GM18502 (cell line): ENCODE results near the gene GPATCH3.
"Not testable (repeated sequence)": the region's sequence is repeated elsewhere in the genome, so short reads cannot be mapped to it uniquely, and the experiment has no call there.

ENCODE experiments used
- ATAC-seq: cut with Tn5 transposase; IDR thresholded peaks from one replicate; pipeline ENCODE4 v1.9.1; 2021; ENCODE audit warnings: mild to moderate bottlenecking; ENCODE audit not compliant: unreplicated experiment, poor library complexity

GPATCH3 gene

DNA sequence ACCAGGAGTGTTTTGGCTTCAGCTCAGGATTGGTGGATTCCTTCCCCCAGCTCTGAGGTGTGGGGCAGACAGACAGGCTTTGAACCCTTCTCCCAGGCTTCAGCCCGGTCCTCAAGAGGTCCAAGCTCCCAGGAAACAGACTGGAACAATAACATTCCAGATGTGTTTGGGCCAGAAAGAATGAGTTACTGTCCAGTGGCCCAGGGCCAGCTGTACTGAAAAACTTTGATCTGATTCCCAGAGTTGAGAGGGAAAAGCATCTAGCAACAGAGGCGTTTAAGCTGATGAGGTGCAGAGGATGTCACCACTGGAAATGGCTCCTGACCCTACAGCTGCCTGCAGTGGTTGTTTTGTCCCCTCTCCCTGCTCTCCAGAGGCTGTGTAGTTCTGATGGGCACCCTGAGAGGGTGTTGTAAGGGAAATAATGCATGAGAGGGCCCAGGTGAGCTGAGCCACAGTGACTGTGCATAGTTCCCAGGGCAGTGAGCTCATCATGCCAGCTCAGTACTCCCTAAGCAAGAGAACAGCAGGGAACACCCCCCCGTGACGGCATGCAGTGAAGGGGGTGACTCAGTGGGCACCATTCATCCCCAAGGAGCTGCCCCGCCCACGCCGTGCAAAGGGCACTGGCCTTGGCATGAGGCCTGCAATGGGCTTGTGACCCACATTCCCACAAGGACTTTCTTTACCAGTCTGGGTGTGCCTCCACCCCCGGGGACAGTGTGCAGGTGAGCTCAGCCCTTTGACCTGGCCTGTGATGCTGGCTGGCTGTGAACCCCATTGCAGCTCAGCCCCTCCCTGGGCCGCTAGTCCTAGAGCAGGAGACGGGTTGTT lies 51.1 kb downstream of the GPATCH3 start:
- ATAC-seq: no peak

DNA sequence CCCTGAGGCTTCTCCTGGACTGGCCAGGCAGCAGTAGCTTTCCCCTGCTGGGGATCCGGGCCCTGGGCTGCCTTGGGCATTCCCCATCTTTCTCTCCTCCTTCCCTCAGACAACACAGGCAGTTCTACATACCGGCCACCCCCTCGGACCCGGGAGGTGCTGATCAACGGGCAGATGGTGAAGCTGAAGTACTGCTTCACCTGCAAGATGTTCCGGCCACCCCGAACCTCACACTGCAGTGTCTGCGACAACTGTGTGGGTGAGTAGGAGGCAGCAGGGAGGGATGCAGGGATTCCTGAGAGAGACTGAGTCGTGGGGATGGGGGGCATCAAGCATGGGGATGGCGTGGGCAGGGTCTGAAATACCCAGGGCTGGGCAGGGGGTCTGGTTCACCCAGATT lies 51.8 kb downstream of the GPATCH3 start:
- ATAC-seq: no peak

DNA sequence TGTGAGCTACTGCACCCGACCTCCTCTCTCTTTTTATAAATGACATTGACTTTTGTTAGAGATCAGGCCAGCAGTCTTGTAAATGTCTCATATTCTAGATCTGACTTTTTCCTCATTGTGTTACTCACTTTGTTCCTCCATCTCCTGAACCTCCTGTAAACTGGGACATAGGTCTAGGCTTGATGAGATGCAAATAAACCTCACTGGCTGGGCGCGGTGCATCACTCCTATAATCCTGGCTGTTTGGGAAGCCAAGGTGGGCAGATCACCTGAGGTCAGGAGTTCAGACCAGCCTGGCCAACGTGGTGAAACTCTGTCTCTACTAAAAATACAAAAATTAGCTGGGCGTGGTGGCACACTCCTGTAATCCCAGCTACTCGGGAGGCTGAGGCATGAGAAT lies 52.4 kb downstream of the GPATCH3 start:
- ATAC-seq: not testable (repeated sequence)

DNA sequence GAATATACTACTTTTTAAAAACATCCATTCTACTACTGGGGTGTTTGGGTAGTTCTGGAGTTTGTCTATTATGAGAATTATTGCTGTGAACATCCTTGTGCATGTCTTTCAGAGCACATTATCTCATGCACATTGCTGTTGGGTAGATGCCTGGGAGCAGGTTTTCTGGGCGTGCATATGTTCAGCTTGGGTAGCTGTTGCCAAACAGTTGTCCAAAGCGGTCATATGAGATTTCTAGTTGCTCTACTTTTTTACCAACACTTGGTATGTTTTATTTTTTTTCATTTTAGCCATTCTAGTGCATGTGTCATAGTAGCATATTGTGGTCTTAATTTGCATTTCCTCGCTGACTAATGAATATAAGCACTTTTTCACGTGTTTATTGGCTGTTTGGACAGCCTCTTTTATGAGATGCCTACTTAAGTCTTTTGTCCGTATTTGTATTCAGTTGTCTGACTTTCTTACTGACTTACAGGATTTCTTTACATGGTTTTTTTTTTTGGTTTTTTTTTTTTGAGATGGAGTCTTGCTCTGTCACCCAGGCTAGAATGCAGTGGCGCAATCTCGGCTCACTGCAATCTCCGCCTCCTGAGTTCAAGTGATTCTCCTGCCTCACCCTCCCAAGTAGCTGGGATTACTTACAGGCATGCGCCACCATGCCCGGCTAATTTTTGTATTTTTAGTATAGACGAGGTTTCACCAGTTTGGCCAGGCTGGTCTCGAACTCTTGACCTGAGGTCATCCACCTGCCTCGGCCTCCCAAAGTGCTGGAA lies 55.7 kb downstream of the GPATCH3 start:
- ATAC-seq: no peak
